Measurements from ENCODE around the gene RAX2. TPM values are rescaled to one million over a fixed set of nuclear protein-coding genes. Genes with fewer than 3 reads are reported as not detected.
"Not testable (repeated sequence)": the region's sequence is repeated elsewhere in the genome, so short reads cannot be mapped to it uniquely, and the experiment has no call there.

The RAX2 gene
- total and polyA plus RNA-seq, 7 donors = not detected

- 30 to 40% (median 39%) methylated on average over 7 of the region's 7 CpGs for WGBS, 3 donors
- DNase-seq (peak in 1 of 2 donors; percentile 53), ATAC-seq (no peak)
- H3K4me1 ChIP-seq = peaks cover 9% of the 10 kb centered on the region
- peak overlapping the region; percentile 97 for H3K27ac ChIP-seq
- H3K4me3 ChIP-seq = peak overlapping the region; percentile 92
- H3K9me3 ChIP-seq = no peaks in the 10 kb centered on the region
- peaks cover 0 to 44% of the 10 kb centered on the region in 2 donors for H3K36me3 ChIP-seq (ENCODE audit: insufficient read depth in 1 of 2, low read depth in 1 of 2)
- no peak for TF ChIP-seq CTCF (IDR thresholded peaks at IDR 0.05)
- intact Hi-C loops (cut with DNase I) = loop anchor here (5.0 kb wide), 1 partner anchor 226 kb away; the partner anchor contains the start of gene EEF2 (in 2 of the 2)
- no peaks in the 10 kb centered on the region for H3K27me3 ChIP-seq (ENCODE audit: insufficient read depth in 3 of 3, low read length in 2 of 3)
Measured at GRCh38 chr19:3760871-3761361, 11.1 kb downstream of the RAX2 start.

GRCh38 chr19:3759482-3760254 lies 12.4 kb downstream of the RAX2 start:
- H3K9me3 ChIP-seq = no peaks in the 10 kb centered on the region
- 86 to 88% (median 87%) methylated on average over 18 to 19 of the region's 19 CpGs for WGBS, 3 donors
- TF ChIP-seq CTCF (IDR thresholded peaks at IDR 0.05) = no peak
- ATAC-seq (no peak), DNase-seq (no peak)
- intact Hi-C loops (cut with DNase I) = loop anchor here (5.0 kb wide), 1 partner anchor 228 kb away; the partner anchor contains the start of gene EEF2 (in 2 of the 2)
- peaks cover 9% of the 10 kb centered on the region for H3K4me1 ChIP-seq
- H3K27ac ChIP-seq = no peak overlapping the region
- peaks cover 0 to 37% of the 10 kb centered on the region in 2 donors for H3K36me3 ChIP-seq (ENCODE audit: insufficient read depth in 1 of 2, low read depth in 1 of 2)
- H3K27me3 ChIP-seq (ENCODE audit: insufficient read depth in 3 of 3, low read length in 2 of 3) = no peaks in the 10 kb centered on the region
- H3K4me3 ChIP-seq = peak overlapping the region; percentile 7

GRCh38 chr19:3758297-3758696 lies 13.7 kb downstream of the RAX2 start:
- ATAC-seq; H3K27ac ChIP-seq; intact Hi-C loops (cut with DNase I); H3K27me3 ChIP-seq (ENCODE audit: insufficient read depth in 3 of 3, low read length in 2 of 3); H3K4me1 ChIP-seq; H3K4me3 ChIP-seq; DNase-seq; H3K9me3 ChIP-seq: not testable (repeated sequence)
- WGBS, 3 donors = 94 to 98% (median 95%) methylated on average over 13 of the region's 13 CpGs
- peaks cover 2 to 51% of the 10 kb centered on the region in 2 donors for H3K36me3 ChIP-seq (ENCODE audit: insufficient read depth in 1 of 2, low read depth in 1 of 2)

GRCh38 chr19:3757705-3758104 lies 14.3 kb downstream of the RAX2 start:
- WGBS, 3 donors = 94 to 97% (median 97%) methylated on average over 7 of the region's 7 CpGs
- H3K36me3 ChIP-seq (ENCODE audit: insufficient read depth in 1 of 2, low read depth in 1 of 2) = peaks cover 2 to 57% of the 10 kb centered on the region in 2 donors
- H3K9me3 ChIP-seq; DNase-seq; H3K27ac ChIP-seq; ATAC-seq; H3K4me1 ChIP-seq; H3K4me3 ChIP-seq; intact Hi-C loops (cut with DNase I); H3K27me3 ChIP-seq (ENCODE audit: insufficient read depth in 3 of 3, low read length in 2 of 3): not testable (repeated sequence)

- H3K4me1 ChIP-seq = no peaks in the 10 kb centered on the region
- no peaks in the 10 kb centered on the region for H3K27me3 ChIP-seq (ENCODE audit: insufficient read depth in 3 of 3, low read length in 2 of 3)
- WGBS, 3 donors = 94 to 97% (median 96%) methylated on average over 46 to 51 of the region's 51 CpGs
- peaks cover 5 to 83% of the 10 kb centered on the region in 2 donors for H3K36me3 ChIP-seq (ENCODE audit: insufficient read depth in 1 of 2, low read depth in 1 of 2)
- no peak for TF ChIP-seq CTCF (IDR thresholded peaks at IDR 0.05)
- ATAC-seq (peak in 1 of 4 donors; percentile 8), DNase-seq (no peak)
- no peaks in the 10 kb centered on the region for H3K9me3 ChIP-seq
- H3K4me3 ChIP-seq = no peak overlapping the region
- intact Hi-C loops (cut with DNase I) = no loop called here
- no peak overlapping the region for H3K27ac ChIP-seq
Measured at GRCh38 chr19:3753631-3754410, 18.2 kb downstream of the RAX2 start.

Data from psoas muscle (tissue), 8 donors.